GM04503 (cell line): ENCODE results near the gene RBP3.

Experiments
- DNase-seq: peaks from one replicate; pipeline ENCODE4 v3.0.0-alpha.2; 2012; ENCODE audit warnings: low read depth

RBP3 gene

DNA sequence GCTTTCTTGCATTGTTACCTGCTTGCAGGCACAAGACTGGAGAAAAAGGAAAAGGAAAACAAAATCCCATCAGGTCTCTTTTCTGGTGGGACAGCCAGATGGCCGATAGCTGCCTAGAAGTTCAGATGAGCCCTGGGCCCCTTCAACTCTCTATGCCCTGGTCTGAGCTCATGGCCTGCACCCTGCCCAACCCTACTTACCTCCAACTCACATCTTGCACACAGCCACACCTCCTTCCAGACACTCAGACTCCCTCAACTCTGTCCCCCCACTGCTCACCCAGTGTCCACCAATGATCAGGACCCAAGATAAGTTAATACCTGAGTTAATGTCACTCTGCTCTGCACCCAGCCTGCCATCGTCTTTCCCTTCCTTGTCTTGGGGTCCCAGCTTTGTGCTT, 10.9 kb downstream of the RBP3 start:
- no peak for DNase-seq

GRCh38 chr10:47359626-47360418, 11.7 kb downstream of the RBP3 start:
- DNase-seq = no peak

GRCh38 chr10:47360419-47361040, 12.4 kb downstream of the RBP3 start:
- DNase-seq = no peak

- DNase-seq = no peak
Measured at GRCh38 chr10:47361293-47361692, 13.1 kb downstream of the RBP3 start.

- DNase-seq = no peak
Measured at GRCh38 chr10:47362199-47362598, 14.0 kb downstream of the RBP3 start.

GRCh38 chr10:47363781-47364180, 15.6 kb downstream of the RBP3 start:
- no peak for DNase-seq

GRCh38 chr10:47364366-47364765, 16.2 kb downstream of the RBP3 start:
- DNase-seq = no peak

- no peak for DNase-seq
Measured at GRCh38 chr10:47364911-47365310, 16.7 kb downstream of the RBP3 start.

DNA sequence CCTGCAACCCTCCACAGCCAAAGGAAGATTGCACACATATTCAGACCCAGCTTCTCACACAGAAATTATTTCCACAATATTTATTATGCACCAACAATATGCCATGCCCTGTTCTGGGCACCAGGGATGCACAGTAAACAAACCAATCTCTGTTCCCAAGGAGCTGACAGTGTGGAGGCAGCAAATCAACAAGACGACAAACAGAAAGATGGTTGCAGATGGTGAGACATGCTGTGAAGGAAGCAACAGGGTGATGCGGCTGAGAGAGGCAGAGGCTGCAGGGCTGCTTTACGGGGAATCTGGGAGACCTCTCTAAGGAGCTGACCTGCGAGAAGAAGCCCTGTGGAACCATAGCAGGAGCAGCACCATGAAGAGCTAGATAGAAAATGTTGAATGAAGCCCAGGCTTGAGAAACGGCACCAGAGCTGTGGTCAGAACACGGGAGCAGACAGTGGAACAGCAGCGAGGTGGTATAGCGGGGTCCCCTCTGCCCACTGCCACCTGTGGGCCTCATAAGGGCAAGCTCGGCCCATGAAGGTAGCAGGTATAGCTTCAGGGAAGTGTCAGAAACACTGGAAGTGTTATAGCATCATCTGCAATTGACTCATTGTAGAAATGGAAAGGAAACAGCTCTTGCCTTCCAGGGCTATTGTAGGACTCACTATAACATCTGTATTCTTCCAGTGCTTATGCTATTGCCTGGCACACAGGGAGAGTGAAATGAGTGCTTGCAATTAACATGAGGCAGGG, 17.4 kb downstream of the RBP3 start:
- no peak for DNase-seq

- DNase-seq = no peak
Measured at GRCh38 chr10:47366181-47366631, 18.0 kb downstream of the RBP3 start.

- DNase-seq = no peak
Measured at GRCh38 chr10:47366731-47367460, 18.7 kb downstream of the RBP3 start.

DNA sequence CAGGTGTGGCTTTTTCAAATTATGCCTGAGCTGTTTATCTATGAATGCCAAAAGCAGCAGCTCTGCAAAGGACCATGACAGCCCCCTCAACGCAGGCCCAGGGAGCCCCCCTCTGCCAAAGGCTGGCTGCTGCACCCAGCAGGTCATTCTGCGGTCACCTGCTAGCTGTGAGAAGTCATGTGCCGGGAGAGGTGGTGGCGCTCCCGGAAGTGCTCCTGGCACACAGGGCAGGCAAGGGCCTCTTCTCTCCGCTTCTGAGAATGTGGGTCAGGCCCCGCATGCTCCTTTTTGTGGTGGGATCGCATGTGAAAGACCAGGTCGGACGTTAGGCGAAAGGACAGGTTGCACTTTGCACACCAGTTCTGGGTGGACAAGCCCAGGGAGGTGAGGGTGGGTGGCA, 19.5 kb downstream of the RBP3 start:
- no peak for DNase-seq

- DNase-seq = no peak
Measured at GRCh38 chr10:47368431-47369180, 20.4 kb downstream of the RBP3 start.

DNA sequence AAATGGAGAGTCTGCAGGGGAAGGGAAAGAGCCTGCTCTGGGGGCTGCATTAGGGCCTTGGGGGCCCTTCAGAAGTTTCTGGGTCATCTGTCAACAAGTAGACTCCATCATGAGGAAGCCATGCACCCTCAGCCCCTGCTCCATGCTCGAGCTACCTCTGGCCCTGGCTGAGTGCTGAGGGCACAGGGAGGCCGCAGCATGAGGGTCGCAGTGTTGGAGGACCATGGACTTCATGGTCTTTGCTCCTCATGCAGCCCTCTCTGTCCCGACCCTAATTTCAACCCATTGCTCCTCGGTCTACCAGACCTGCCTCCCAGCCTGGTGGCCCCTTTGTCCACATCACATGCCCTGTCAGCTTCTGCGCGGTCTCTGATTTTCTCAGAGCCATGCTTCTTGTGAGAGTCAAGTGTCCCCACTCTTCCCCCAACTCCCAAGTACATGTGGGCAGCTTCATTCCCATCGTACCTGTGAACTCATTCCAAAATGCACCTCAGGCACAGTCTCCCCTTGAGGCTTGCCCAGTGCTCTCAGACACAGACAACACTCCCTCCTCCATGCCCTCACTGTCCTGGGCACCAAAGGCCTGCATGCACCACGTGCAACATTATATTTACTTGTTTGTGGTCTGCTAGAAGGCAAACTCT, 21.2 kb downstream of the RBP3 start:
- no peak for DNase-seq

GRCh38 chr10:47370015-47370767, 22.0 kb downstream of the RBP3 start:
- DNase-seq = no peak

DNA sequence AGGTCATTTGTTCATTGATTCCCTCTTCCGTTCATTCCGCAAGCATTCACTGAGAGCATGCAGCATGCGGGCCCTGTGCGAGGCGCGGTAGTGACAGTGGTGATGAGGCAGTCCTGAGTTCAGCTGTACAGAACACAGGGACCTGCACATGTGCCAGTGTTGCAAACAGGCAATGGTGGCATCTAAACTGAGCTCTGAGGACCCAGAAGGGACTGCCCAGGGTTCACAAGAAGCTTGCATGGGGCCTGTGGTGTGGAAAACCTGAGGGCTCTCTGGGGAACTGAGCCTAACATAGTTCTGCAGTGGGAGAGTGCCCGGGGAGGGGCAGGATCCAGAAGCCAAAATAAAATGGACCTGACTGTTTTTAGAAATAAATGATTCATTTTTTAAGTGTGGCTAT, 22.7 kb downstream of the RBP3 start:
- no peak for DNase-seq

DNA sequence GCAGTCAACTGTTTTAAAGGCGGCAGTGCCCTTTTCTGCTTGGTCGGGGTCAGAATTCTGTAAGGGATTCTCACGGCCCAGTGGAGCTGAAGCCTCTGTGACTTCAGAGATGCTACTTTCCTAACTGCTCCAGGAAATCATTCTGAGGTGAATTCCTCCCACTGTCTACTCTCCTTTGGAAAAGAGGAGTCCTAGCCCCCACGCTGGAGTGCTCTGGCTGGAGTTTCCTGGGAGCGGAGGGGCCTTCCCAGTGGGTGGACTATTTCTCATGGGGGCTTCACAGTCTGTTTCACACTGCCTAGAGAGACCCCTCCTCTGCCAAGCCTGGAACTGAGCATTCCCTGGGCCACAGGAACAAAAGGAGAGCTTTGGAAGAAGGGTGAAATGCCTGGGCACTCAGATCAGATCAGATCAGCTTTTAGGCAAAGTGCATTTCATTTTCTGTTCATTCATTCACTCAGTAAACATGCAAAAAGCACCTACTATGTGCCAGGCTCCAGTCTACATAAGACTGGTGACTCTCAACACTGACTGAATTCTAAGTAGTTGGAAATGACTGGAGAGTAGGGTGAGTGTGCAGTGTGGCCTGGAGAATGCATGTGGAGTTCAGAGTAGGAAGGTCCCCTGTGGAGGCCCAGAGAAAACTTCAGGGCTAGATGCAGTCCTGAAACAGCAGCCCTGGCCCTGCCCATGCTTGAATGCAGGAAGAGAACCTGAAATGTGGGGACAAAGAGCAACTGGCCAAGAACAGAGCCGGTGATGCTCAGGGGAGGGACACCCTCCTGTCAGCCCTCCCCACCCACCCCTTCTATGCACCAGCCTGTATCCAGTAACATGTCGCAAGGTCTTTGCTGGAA, 23.7 kb downstream of the RBP3 start:
- no peak for DNase-seq

- DNase-seq = no peak
Measured at GRCh38 chr10:47372726-47373125, 24.6 kb downstream of the RBP3 start.
